Vagina (tissue), 2 donors: ENCODE results near the gene ARHGAP4. TPM values are rescaled to one million over a fixed set of nuclear protein-coding genes. Genes with fewer than 3 reads are reported as not detected.

Experiments used
- DNase-seq, 2 donors: peaks; one replicate each; pipeline ENCODE4 v3.0.0-alpha.2; 2017; ENCODE audit errors: extremely low spot score in 2 of 2
- H3K27ac ChIP-seq: fragments of 200-600 bp; sonication (generic); one replicate; pipeline ENCODE4 v1.5.1; 2019
- H3K27me3 ChIP-seq: fragments of 200-600 bp; sonication (generic); one replicate; pipeline ENCODE4 v1.5.1; 2019
- H3K36me3 ChIP-seq, 2 donors: fragments of 200-600 bp; sonication (generic); one replicate each; pipeline ENCODE4 v1.5.1; 2017 to 2019
- H3K4me1 ChIP-seq: fragments of 200-600 bp; sonication (generic); one replicate; pipeline ENCODE4 v1.5.1; 2019
- H3K4me3 ChIP-seq, 2 donors: fragments of 200-600 bp; sonication (generic); 1 replicate in 1 of 2; 2 replicates in 1 of 2; pipeline ENCODE4 v1.5.1; 2016 to 2019
- H3K9me3 ChIP-seq: fragments of 200-600 bp; sonication (generic); one replicate; pipeline ENCODE4 v1.5.1; 2019
- POLR2A ChIP-seq, 2 donors: fragments of 450-650 bp; IDR thresholded peaks; one replicate each; pipeline ENCODE4 v1.6.1; 2017; ENCODE audit warnings: antibody characterized with exemption in 2 of 2, mild to moderate bottlenecking in 2 of 2, moderate library complexity in 2 of 2
- intact Hi-C: fragments of 100-400 bp; cut with DNase I; formaldehyde crosslinking; loops from one replicate; pipeline ENCODE4 v1.15.1; 2023
- total RNA-seq: library from RNA; depleted of rRNA; stranded (reverse); fragments of >200 nt; gene quantifications from one replicate; pipeline ENCODE4 v1.2.3, GENCODE V29; 2016
- TF ChIP-seq, protein P1 (sequence below), 3 experiments: fragments of 450-650 bp in 2 of 3; fragments of 200-600 bp in 1 of 3; sonication (generic) in 1 of 3; IDR thresholded peaks; one replicate each; pipeline ENCODE4 v1.5.1; 2017 to 2019; ENCODE audit warnings: antibody characterized with exemption in 3 of 3, mild to moderate bottlenecking in 2 of 3, moderate library complexity in 2 of 3

ARHGAP4 gene
- total RNA-seq, 1 donor from 2014 or later: 36.6 TPM

- no peaks in the 10 kb centered on the region for H3K4me1 ChIP-seq
- no peak overlapping the region for H3K4me3 ChIP-seq
- no peaks in the 10 kb centered on the region for H3K36me3 ChIP-seq
- no peaks in the 10 kb centered on the region for H3K27me3 ChIP-seq
- intact Hi-C loops: loop anchor here (10.0 kb wide), 1 partner anchor 766 kb away; no protein-coding TSS in a partner anchor
- no peaks in the 10 kb centered on the region for H3K9me3 ChIP-seq
- no peak for DNase-seq
- no peak overlapping the region for H3K27ac ChIP-seq
- TF ChIP-seq, protein P1, sequence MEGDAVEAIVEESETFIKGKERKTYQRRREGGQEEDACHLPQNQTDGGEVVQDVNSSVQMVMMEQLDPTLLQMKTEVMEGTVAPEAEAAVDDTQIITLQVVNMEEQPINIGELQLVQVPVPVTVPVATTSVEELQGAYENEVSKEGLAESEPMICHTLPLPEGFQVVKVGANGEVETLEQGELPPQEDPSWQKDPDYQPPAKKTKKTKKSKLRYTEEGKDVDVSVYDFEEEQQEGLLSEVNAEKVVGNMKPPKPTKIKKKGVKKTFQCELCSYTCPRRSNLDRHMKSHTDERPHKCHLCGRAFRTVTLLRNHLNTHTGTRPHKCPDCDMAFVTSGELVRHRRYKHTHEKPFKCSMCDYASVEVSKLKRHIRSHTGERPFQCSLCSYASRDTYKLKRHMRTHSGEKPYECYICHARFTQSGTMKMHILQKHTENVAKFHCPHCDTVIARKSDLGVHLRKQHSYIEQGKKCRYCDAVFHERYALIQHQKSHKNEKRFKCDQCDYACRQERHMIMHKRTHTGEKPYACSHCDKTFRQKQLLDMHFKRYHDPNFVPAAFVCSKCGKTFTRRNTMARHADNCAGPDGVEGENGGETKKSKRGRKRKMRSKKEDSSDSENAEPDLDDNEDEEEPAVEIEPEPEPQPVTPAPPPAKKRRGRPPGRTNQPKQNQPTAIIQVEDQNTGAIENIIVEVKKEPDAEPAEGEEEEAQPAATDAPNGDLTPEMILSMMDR (IDR thresholded peaks at IDR 0.05): no peak
- no peak for TF ChIP-seq POLR2A (IDR thresholded peaks at IDR 0.05)
Measured at GRCh38 chrX:153861151-153861550, 64.9 kb downstream of the ARHGAP4 start.

Other genes with a start within 250 kb of the ARHGAP4 start
- 29.2 TPM for gene SLC6A8, start 238.3 kb downstream of the ARHGAP4 start, total RNA-seq
- 126 TPM for gene BCAP31, start 201.9 kb downstream of the ARHGAP4 start, total RNA-seq
- 11.0 TPM for gene ABCD1, start 201.4 kb downstream of the ARHGAP4 start, total RNA-seq
- gene PLXNB3, start 162.0 kb downstream of the ARHGAP4 start, total RNA-seq: 36.1 TPM
- 0.25 TPM for gene SRPK3, start 145.2 kb downstream of the ARHGAP4 start, total RNA-seq
- gene IDH3G, start 131.9 kb downstream of the ARHGAP4 start, total RNA-seq: 118 TPM
- 250 TPM for gene SSR4, start 131.6 kb downstream of the ARHGAP4 start, total RNA-seq
- gene PDZD4, start 95.7 kb downstream of the ARHGAP4 start, total RNA-seq: 10.3 TPM
- 9.6 TPM for gene L1CAM, start 40.1 kb downstream of the ARHGAP4 start, total RNA-seq
- 4.9 TPM for gene AVPR2, start 21.6 kb downstream of the ARHGAP4 start, total RNA-seq
- gene NAA10, start 8.8 kb upstream of the ARHGAP4 start, total RNA-seq: 66.8 TPM
- gene RENBP, start 18.4 kb upstream of the ARHGAP4 start, total RNA-seq: 4.2 TPM
- 38.8 TPM for gene HCFC1, start 45.6 kb upstream of the ARHGAP4 start, total RNA-seq
- 8.6 TPM for gene TMEM187, start 46.5 kb upstream of the ARHGAP4 start, total RNA-seq
- gene IRAK1, start 93.6 kb upstream of the ARHGAP4 start, total RNA-seq: 46.7 TPM
- 38.5 TPM for gene MECP2, start 171.5 kb upstream of the ARHGAP4 start, total RNA-seq
- not detected for gene OPN1LW, start 218.0 kb upstream of the ARHGAP4 start, total RNA-seq